SIG-M5 treated with dmso at 0.1 percent for 504 hours (cell line): ENCODE data around the gene SLC1A7.
"Not testable (repeated sequence)": the region's sequence is repeated elsewhere in the genome, so short reads cannot be mapped to it uniquely, and the experiment has no call there.

ENCODE experiments used
- DNase-seq: peaks from one replicate; lab custom pipeline; 2025; ENCODE audit not compliant: unreplicated experiment; lab: John Stamatoyannopoulos, UW

The SLC1A7 gene

GRCh38 chr1:53142226-53142853, at the start of gene SLC1A7:
SLC1A7 (minus strand) TSS chr1:53142638; CDS start chr1:53142449, 189 bp downstream.
- DNase-seq, result no peak

GRCh38 chr1:53190210-53190611, 47.8 kb upstream of the SLC1A7 start:
- DNase-seq, result no peak

DNA sequence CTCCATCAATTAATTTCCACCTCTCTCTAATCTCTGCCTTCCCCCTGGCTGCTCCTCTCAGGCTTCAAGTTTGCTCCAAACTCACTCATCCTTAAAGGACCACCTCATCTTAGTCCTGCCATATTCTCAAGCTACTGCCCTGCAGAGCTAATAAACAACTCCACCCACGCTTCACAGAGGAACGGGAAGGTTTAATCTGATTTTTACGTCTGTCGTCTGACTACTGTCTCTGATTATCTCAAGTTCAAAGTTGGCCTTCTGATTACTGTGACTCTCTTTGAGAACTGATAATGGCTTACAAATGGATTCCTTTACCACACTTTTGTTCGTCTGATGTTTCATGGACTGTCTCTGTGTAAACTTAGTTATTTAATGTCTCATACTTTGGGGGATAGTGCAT, 46.6 kb upstream of the SLC1A7 start:
- DNase-seq, result no peak

GRCh38 chr1:53188099-53188498, 45.7 kb upstream of the SLC1A7 start:
- DNase-seq, result no peak

DNA sequence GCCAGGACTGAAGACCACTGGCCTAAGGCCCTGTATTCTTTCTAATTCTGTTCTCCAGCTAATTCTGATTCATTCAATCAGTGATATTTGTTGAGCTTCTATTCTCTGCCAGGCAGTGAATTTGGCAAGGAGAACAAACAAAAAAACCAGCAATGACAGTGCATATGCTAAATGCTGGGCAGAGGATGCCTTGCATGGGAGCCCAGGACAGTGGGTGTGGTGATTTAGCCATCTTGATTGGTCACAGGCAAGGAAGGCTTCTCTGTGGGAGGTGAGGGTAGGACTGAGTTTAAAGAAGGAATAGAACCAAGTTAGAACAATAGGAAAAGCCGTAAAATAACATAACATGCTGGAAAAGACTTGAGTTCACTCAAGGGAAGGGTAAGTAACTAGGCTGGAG, 45.0 kb upstream of the SLC1A7 start:
- no peak for DNase-seq

DNA sequence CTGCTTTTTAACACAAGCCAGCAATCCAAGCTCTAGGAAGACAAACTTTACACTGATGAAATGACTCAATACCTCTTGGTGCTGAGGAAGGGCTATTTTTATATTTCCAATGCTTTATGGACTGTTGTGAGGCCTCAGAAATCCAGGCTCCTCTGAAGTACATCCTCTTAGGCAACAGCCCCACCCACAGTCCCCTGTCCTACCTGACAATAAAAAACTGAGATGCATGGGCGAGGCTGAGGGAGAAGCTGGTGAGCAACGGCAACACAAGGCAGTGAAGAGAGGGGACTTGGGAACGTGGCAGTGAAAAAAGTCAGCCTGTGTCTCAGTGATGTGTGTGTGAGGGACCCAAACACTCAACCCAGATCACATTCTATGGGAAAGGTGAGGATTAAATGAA, 44.1 kb upstream of the SLC1A7 start:
- no peak for DNase-seq

DNA sequence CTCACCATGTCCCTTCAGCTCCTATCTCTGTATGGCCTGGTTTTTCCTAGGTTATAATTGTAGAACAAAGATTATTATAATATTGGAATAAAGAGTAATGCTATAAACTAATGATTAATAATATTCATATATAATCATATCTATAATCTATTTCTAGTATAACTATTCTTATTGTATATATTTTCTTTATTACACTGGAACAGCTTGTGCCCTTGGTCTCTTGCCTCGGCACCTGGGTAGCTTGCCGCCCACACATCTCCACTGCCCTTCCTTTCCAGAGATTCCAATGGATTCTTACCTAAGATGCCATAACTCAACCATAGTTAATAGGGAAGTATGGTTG, 43.5 kb upstream of the SLC1A7 start:
- not testable (repeated sequence) for DNase-seq

DNA sequence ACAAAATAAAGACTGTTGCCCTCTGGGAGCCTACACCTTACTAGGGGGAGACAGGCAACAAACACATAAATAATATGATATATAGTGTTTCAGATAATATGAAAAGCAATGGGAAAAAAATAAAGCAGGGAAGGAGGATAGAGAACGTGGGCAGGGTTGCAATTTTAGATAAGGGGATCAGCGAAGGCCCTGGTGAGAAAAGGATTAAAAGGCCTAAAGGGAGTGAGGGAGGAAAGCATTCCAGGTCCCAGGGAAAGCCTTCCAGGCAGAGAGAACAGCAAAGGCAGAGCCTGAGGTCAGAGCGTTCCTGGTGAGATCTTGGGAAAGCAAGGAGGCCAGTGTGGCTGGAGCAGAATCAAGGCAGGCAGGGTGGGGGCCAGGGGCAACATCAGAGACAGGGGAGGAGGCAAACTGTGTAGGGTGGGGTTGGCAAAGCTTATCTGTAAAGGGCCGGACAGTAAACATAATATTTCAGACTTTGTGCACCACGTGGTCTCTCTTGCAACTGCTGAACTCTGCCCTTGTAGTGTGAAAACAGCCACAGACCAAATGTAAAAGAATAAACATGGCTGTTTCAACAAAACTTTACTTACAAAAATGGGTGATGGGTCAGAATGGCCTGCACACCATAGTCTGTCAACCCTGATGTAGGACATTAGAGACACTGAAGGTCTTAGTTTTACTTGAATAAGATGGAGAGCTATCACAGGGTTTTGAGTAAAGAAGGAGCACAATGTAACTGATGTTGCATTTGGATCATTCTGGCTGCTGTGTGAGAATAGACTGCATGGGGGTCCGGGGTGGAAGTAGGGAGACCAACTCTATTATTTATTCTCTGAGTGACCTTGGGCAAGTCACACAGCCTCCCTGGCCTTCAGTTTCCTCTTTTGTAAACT, 40.9 kb upstream of the SLC1A7 start:
- no peak for DNase-seq

DNA sequence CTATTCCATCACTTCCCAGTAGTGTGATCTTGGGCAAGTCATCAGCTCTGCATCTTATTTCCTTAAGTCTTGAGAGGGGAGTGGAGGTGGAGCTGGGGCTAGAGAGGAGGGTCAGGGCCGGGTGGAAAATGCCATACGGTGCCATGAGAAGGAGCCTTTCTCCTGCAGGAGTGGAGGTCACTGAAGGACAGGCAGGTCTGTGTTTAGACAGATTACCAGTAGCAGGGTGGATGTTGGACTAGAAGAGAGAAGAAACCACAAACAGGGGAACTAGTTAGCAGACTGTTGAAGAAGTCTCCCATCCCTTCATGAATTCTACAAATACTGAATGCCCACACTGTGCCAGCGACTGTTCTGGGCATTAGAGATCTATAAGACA, 40.3 kb upstream of the SLC1A7 start:
- no peak for DNase-seq

GRCh38 chr1:53182111-53182593, 39.7 kb upstream of the SLC1A7 start:
- peak; percentile 44 for DNase-seq

GRCh38 chr1:53180951-53181350, 38.5 kb upstream of the SLC1A7 start:
- DNase-seq, result no peak

DNA sequence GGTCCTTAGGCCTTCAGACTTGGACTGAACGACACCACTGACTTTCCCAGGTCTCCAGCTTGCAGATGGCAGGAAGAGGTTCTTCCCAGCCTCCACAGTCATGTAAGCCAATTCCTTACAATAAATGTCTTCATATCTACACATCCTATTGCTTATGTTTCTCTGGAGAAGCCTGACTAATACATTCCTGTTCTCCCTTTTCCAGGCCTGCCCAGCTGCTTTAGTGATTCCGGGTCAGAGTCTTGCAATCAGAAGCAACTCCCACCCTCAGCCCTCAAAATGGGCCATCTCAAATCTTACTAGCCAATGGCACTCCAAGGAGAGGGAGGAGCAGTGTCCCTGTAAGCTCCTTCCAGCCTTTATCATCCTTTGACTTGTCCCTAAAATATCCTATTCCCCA, 37.8 kb upstream of the SLC1A7 start:
- no peak for DNase-seq

- no peak for DNase-seq
Observed at GRCh38 chr1:53176452-53177208, 34.2 kb upstream of the SLC1A7 start.

GRCh38 chr1:53174971-53175913, 32.8 kb upstream of the SLC1A7 start:
- DNase-seq, result no peak

- peak; percentile 2 for DNase-seq
Observed at GRCh38 chr1:53172426-53173128, 30.1 kb upstream of the SLC1A7 start.

DNA sequence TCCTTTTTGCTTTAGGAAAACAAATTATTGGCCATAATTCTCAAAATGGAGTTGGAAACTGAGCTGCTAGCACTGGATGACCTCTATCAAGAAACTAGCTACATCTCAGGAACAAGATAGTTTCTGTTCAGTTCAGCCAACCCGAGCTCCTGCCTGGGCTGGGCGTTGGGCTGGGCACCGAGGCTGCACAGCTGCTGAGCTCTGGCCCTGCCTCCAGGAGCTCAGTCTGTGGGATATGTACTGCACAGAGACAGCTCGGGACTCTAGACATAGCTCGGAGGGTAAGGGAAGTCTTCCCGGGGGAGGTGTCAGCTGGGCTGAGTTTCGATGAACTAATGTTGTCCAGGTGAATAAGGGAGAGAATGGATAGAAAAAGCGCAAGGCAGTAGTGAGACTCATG, 24.5 kb upstream of the SLC1A7 start:
- DNase-seq, result no peak

DNA sequence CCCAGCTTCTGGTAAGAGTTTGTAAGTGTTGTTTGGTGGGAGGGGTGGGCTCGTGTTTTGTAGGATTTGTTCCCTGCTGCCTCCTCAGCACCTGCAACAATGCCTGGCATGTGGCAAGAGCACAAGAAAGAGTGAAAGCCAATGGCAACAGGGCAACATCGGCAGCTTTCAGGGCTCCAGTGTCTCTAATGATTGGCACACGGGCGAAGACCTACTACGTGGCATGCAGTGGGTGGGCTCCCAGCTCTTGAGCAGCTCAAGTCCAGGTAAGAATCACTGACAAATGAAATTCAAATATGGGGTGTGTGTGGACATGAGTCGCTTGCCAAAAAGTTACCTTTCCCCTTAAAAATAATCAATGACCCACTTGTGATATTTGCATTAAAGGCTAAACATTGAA, 23.9 kb upstream of the SLC1A7 start:
- DNase-seq, result no peak

DNA sequence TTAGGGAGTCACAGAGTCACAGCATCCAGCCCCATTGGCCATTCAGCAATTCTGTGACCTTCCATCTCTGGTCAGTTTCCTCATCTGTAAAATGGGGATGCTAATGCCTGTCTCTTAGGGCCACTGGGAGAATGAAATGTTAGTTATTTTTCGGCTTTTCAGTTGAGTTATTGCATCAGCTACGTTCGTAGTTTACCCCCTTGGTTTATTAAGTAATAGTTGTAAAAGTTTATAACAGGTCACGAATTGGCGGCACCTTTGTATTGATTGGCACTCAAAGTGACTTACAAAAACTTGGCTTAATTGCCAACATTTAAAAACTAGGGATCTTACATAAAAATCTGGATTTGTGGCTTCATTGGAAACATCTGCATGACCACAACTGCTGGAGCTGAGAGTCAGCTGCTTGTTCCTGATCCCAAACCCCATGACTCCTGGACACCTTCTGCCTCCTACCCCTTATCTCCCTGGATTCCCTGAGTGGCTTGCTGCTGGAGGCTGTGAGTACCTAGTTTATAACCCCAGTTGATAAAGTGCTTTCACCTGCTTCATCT, 23.0 kb upstream of the SLC1A7 start:
- DNase-seq, result no peak

- no peak for DNase-seq
Observed at GRCh38 chr1:53163291-53163768, 20.9 kb upstream of the SLC1A7 start.

GRCh38 chr1:53162621-53163020, 20.2 kb upstream of the SLC1A7 start:
- no peak for DNase-seq
